ENCODE data around the gene NEBL. TPM values are rescaled to one million over a fixed set of nuclear protein-coding genes. Genes with fewer than 3 reads are reported as not detected.

Gene NEBL
- total and polyA plus RNA-seq, 2 experiments from 2014 or later, result 2.3 to 11.4 TPM

GRCh38 chr10:20769481-20769880 lies 127.6 kb downstream of the NEBL start:
- no peaks in the 10 kb centered on the region for H3K36me3 Mint-ChIP-seq (ENCODE audit: low read depth)
- no peak for ATAC-seq
- Histone ChIP-seq H2AFZ (no peak overlapping the region), H3K9me2 (ENCODE audit: insufficient read depth) (no peaks in the 10 kb centered on the region), H3F3A (replicated peaks; ENCODE audit: low read depth) (no peaks in the 10 kb centered on the region), H3K4me3 (no peak overlapping the region), H3K79me2 (replicated peaks; ENCODE audit: insufficient read depth) (no peaks in the 10 kb centered on the region), H3K4me1 (ENCODE audit: insufficient read depth) (no peaks in the 10 kb centered on the region), H3K36me3 (ENCODE audit: insufficient read depth) (no peaks in the 10 kb centered on the region), H3K4me2 (no peak overlapping the region), H3K27ac (ENCODE audit: low read depth) (no peak overlapping the region), H3K27me3 (ENCODE audit: insufficient read depth) (no peaks in the 10 kb centered on the region), H4K20me1 (replicated peaks; ENCODE audit: insufficient read depth) (no peaks in the 10 kb centered on the region)
- H3K4me1 Mint-ChIP-seq, result peaks cover 6% of the 10 kb centered on the region; the same call in 2 of the 3 replicates
- no peak for DNase-seq (ENCODE audit: low spot score)
- H3K27ac Mint-ChIP-seq, result no peak overlapping the region
- peaks cover 1% of the 10 kb centered on the region for H3K27me3 Mint-ChIP-seq (ENCODE audit: insufficient read depth, low read depth, poor library complexity)
- no peak for TF ChIP-seq POLR2AphosphoS5 (IDR thresholded peaks at IDR 0.05; ENCODE audit: low read depth)
- no peak for TF ChIP-seq ZNF462 (CRISPR knock-in tag; IDR thresholded peaks at IDR 0.05)
- no peak for TF ChIP-seq EZH2phosphoT487 (IDR thresholded peaks at IDR 0.05; ENCODE audit: unreplicated experiment)
- no peak for TF ChIP-seq REST (IDR thresholded peaks at IDR 0.05; ENCODE audit: unreplicated experiment)
- TF ChIP-seq ZNF114 (CRISPR knock-in tag; IDR thresholded peaks at IDR 0.05), result no peak
- TF ChIP-seq EZH2 (IDR thresholded peaks at IDR 0.05; ENCODE audit: low read depth, unreplicated experiment), result no peak
- no peak for TF ChIP-seq NANOG (IDR thresholded peaks at IDR 0.05; ENCODE audit: borderline replicate concordance)
- TF ChIP-seq ETS1 (IDR thresholded peaks at IDR 0.05), result no peak
- no peak for TF ChIP-seq ZNF331 (CRISPR knock-in tag; IDR thresholded peaks at IDR 0.05; ENCODE audit: low read depth)
- TF ChIP-seq JUNB (IDR thresholded peaks at IDR 0.05; ENCODE audit: unreplicated experiment), result no peak
- TF ChIP-seq STAT1 (IDR thresholded peaks at IDR 0.05; ENCODE audit: unreplicated experiment), result no peak
- no peak for TF ChIP-seq CTCF (conservative IDR thresholded peaks at IDR 0.05; ENCODE audit: low read depth in 2 of 2)
- TF ChIP-seq CREB1 (CRISPR knock-in tag; IDR thresholded peaks at IDR 0.05; ENCODE audit: low read depth), result no peak
- no peaks in the 10 kb centered on the region for H3K9me3 Mint-ChIP-seq
- H3K4me3 Mint-ChIP-seq, result no peak overlapping the region

Measured in GM23338 (cell line).